ENCODE data around the gene ITPR3. TPM values are rescaled to one million over a fixed set of nuclear protein-coding genes. Genes with fewer than 3 reads are reported as not detected.
A peak's percentile ranks its signal among the peaks of the same experiment; 100 is the strongest.

Gene ITPR3
- total and polyA plus RNA-seq, 8 donors, result 70.8 to 147 (median 94.4) TPM

GRCh38 chr6:33723371-33724085, 102.4 kb downstream of the ITPR3 start:
- intact Hi-C loops (cut with DNase I), result no loop called here
- Histone ChIP-seq H3K4me3 (no peak overlapping the region), H3K9me3 (no peaks in the 10 kb centered on the region), H3K36me3 (no peaks in the 10 kb centered on the region), H3K4me1 (peaks cover 3 to 5% of the 10 kb centered on the region in 2 donors), H3K27me3 (peaks cover 0 to 6% of the 10 kb centered on the region in 2 donors), H3K27ac (no peak overlapping the region)
- TF ChIP-seq, protein P1, sequence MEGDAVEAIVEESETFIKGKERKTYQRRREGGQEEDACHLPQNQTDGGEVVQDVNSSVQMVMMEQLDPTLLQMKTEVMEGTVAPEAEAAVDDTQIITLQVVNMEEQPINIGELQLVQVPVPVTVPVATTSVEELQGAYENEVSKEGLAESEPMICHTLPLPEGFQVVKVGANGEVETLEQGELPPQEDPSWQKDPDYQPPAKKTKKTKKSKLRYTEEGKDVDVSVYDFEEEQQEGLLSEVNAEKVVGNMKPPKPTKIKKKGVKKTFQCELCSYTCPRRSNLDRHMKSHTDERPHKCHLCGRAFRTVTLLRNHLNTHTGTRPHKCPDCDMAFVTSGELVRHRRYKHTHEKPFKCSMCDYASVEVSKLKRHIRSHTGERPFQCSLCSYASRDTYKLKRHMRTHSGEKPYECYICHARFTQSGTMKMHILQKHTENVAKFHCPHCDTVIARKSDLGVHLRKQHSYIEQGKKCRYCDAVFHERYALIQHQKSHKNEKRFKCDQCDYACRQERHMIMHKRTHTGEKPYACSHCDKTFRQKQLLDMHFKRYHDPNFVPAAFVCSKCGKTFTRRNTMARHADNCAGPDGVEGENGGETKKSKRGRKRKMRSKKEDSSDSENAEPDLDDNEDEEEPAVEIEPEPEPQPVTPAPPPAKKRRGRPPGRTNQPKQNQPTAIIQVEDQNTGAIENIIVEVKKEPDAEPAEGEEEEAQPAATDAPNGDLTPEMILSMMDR (IDR thresholded peaks at IDR 0.05), result no peak
- peak; percentile 40 for ATAC-seq
- peak in 1 of 4 donors; percentile 58 for DNase-seq

GRCh38 chr6:33724102-33725023, 103.2 kb downstream of the ITPR3 start:
- no peak for ATAC-seq
- TF ChIP-seq, protein P1 (IDR thresholded peaks at IDR 0.05), result no peak
- no peaks in the 10 kb centered on the region for H3K36me3 ChIP-seq
- peaks cover 0 to 3% of the 10 kb centered on the region in 2 donors for H3K4me1 ChIP-seq
- H3K4me3 ChIP-seq, result no peak overlapping the region
- no peak overlapping the region for H3K27ac ChIP-seq
- H3K9me3 ChIP-seq, result no peaks in the 10 kb centered on the region
- no peak for DNase-seq
- intact Hi-C loops (cut with DNase I), result no loop called here
- peaks cover 0 to 6% of the 10 kb centered on the region in 2 donors for H3K27me3 ChIP-seq

GRCh38 chr6:33725222-33725621, 104.1 kb downstream of the ITPR3 start:
- H3K27ac ChIP-seq, result no peak overlapping the region
- no peak for ATAC-seq
- intact Hi-C loops (cut with DNase I), result no loop called here
- TF ChIP-seq, protein P1 (IDR thresholded peaks at IDR 0.05), result no peak
- no peaks in the 10 kb centered on the region for H3K36me3 ChIP-seq
- H3K9me3 ChIP-seq, result no peaks in the 10 kb centered on the region
- peaks cover 0 to 3% of the 10 kb centered on the region in 2 donors for H3K4me1 ChIP-seq
- H3K4me3 ChIP-seq, result no peak overlapping the region
- peaks cover 0 to 6% of the 10 kb centered on the region in 2 donors for H3K27me3 ChIP-seq
- no peak for DNase-seq

- no peak overlapping the region for H3K27ac ChIP-seq
- no peaks in the 10 kb centered on the region for H3K9me3 ChIP-seq
- TF ChIP-seq, protein P1 (IDR thresholded peaks at IDR 0.05), result no peak
- H3K4me1 ChIP-seq, result peaks cover 0 to 3% of the 10 kb centered on the region in 2 donors
- H3K4me3 ChIP-seq, result no peak overlapping the region
- H3K27me3 ChIP-seq, result peaks cover 0 to 6% of the 10 kb centered on the region in 2 donors
- H3K36me3 ChIP-seq, result no peaks in the 10 kb centered on the region
- intact Hi-C loops (cut with DNase I), result no loop called here
- ATAC-seq, result no peak
- no peak for DNase-seq
These were observed 105.0 kb downstream of the ITPR3 start for GRCh38 chr6:33725891-33726673.

Data from left lung (tissue), 10 donors.